BLaER1 treated with 17β-estradiol and CSF1 and Interleukin-3, amounts not matched to agents 10 nM and 100 nM (cell line): Measurements from ENCODE around the gene WASHC1.
A peak's percentile ranks its signal among the peaks of the same experiment; 100 is the strongest.
"Not testable (repeated sequence)": the region's sequence is repeated elsewhere in the genome, so short reads cannot be mapped to it uniquely, and the experiment has no call there.

Source experiments
- H3K27ac ChIP-seq, 11 experiments: shearing (Covaris generic); formaldehyde crosslinking; 2 replicates each; pipeline ENCODE4 v1.8.1; 2022
- H3K27me3 ChIP-seq, 11 experiments: shearing (Covaris generic); formaldehyde crosslinking; 2 replicates each; pipeline ENCODE4 v1.8.1; 2022
- H3K36me3 ChIP-seq, 11 experiments: shearing (Covaris generic); formaldehyde crosslinking; 2 replicates each; pipeline ENCODE4 v1.8.1; 2022
- H3K4me1 ChIP-seq, 10 experiments: shearing (Covaris generic); formaldehyde crosslinking; 2 replicates each; pipeline ENCODE4 v1.8.1; 2022
- H3K4me2 ChIP-seq, 11 experiments: shearing (Covaris generic); formaldehyde crosslinking; 2 replicates each; pipeline ENCODE4 v1.8.1; 2022
- H3K4me3 ChIP-seq, 10 experiments: shearing (Covaris generic); formaldehyde crosslinking; 2 replicates each; pipeline ENCODE4 v1.8.1; 2022
- H3K9ac ChIP-seq, 11 experiments: shearing (Covaris generic); formaldehyde crosslinking; 2 replicates each; pipeline ENCODE4 v1.8.1; 2022
- H3K9me3 ChIP-seq, 11 experiments: shearing (Covaris generic); formaldehyde crosslinking; replicated peaks in 1 of 11; 2 replicates each; pipeline ENCODE4 v1.8.1; 2022
- H4K20me1 ChIP-seq, 11 experiments: shearing (Covaris generic); formaldehyde crosslinking; 2 replicates each; pipeline ENCODE4 v1.8.1; 2022

Gene WASHC1

GRCh38 chr9:43636-44035 lies 14.4 kb upstream of the WASHC1 start:
- H3K4me2 ChIP-seq, H4K20me1 ChIP-seq, H3K36me3 ChIP-seq, H3K9ac ChIP-seq, H3K27me3 ChIP-seq, H3K4me3 ChIP-seq, H3K27ac ChIP-seq, H3K9me3 ChIP-seq: not testable (repeated sequence)
- H3K4me1 ChIP-seq = peaks cover 0 to 15% (median 2%) of the 10 kb centered on the region in 10 experiments; a peak in 7 of 20 replicates

GRCh38 chr9:43116-43515 lies 13.9 kb upstream of the WASHC1 start:
- H3K9ac ChIP-seq, H4K20me1 ChIP-seq, H3K4me2 ChIP-seq, H3K36me3 ChIP-seq, H3K27ac ChIP-seq, H3K9me3 ChIP-seq, H3K4me3 ChIP-seq, H3K27me3 ChIP-seq: not testable (repeated sequence)
- H3K4me1 ChIP-seq = peaks cover 0 to 15% (median 2%) of the 10 kb centered on the region in 10 experiments; a peak in 7 of 20 replicates

GRCh38 chr9:41819-42218 lies 12.6 kb upstream of the WASHC1 start:
- not testable (repeated sequence) for H4K20me1 ChIP-seq, H3K27me3 ChIP-seq, H3K9me3 ChIP-seq, H3K9ac ChIP-seq, H3K36me3 ChIP-seq, H3K27ac ChIP-seq, H3K4me3 ChIP-seq
- peak overlapping the region in 2 of 11 experiments; percentile 52 to 59; a peak in 4 of 22 replicates for H3K4me2 ChIP-seq
- H3K4me1 ChIP-seq = peaks cover 0 to 15% (median 2%) of the 10 kb centered on the region in 10 experiments; a peak in 7 of 20 replicates

- H3K9ac ChIP-seq, H4K20me1 ChIP-seq, H3K9me3 ChIP-seq, H3K36me3 ChIP-seq, H3K27ac ChIP-seq, H3K4me3 ChIP-seq, H3K27me3 ChIP-seq: not testable (repeated sequence)
- peak overlapping the region in 5 of 11 experiments; percentile 12 to 59 (median 52); a peak in 7 of 22 replicates for H3K4me2 ChIP-seq
- H3K4me1 ChIP-seq = peaks cover 0 to 15% (median 2%) of the 10 kb centered on the region in 10 experiments; a peak in 7 of 20 replicates
These were observed 12.0 kb upstream of the WASHC1 start for GRCh38 chr9:41261-41676.

GRCh38 chr9:32308-32707 lies 3.1 kb upstream of the WASHC1 start:
- H3K4me3 ChIP-seq, H3K27ac ChIP-seq, H4K20me1 ChIP-seq, H3K4me2 ChIP-seq, H3K9me3 ChIP-seq, H3K36me3 ChIP-seq, H3K9ac ChIP-seq, H3K4me1 ChIP-seq, H3K27me3 ChIP-seq: not testable (repeated sequence)

GRCh38 chr9:28775-29174 lies 481 bp downstream of the WASHC1 start:
- not testable (repeated sequence) for H3K27ac ChIP-seq, H3K4me2 ChIP-seq, H3K36me3 ChIP-seq, H3K9me3 ChIP-seq, H3K4me1 ChIP-seq, H4K20me1 ChIP-seq, H3K27me3 ChIP-seq
- Histone ChIP-seq H3K4me3 (peak overlapping the region; percentile 32 to 59 (median 48); a peak in 11 of 20 replicates), H3K9ac (peak overlapping the region in 3 of 11 experiments; percentile 46 to 55 (median 52); a peak in 2 of 22 replicates)

- not testable (repeated sequence) for H3K4me3 ChIP-seq, H3K36me3 ChIP-seq, H3K27me3 ChIP-seq, H4K20me1 ChIP-seq, H3K9me3 ChIP-seq, H3K4me1 ChIP-seq, H3K9ac ChIP-seq
- Histone ChIP-seq H3K27ac (peak overlapping the region in 2 of 11 experiments; percentile 36 to 42; a peak in 3 of 22 replicates), H3K4me2 (peak overlapping the region in 1 of 11 experiments; percentile 63; a peak in 2 of 22 replicates)
These were observed 7.6 kb downstream of the WASHC1 start for GRCh38 chr9:21621-22020.

- H4K20me1 ChIP-seq, H3K36me3 ChIP-seq, H3K4me1 ChIP-seq, H3K27me3 ChIP-seq, H3K4me2 ChIP-seq, H3K9ac ChIP-seq, H3K9me3 ChIP-seq, H3K27ac ChIP-seq, H3K4me3 ChIP-seq: not testable (repeated sequence)
These were observed 12.4 kb downstream of the WASHC1 start for GRCh38 chr9:16875-17274.

- H3K27ac ChIP-seq, H3K4me1 ChIP-seq, H4K20me1 ChIP-seq, H3K36me3 ChIP-seq, H3K9me3 ChIP-seq, H3K4me3 ChIP-seq, H3K9ac ChIP-seq, H3K4me2 ChIP-seq, H3K27me3 ChIP-seq: not testable (repeated sequence)
These were observed 15.0 kb downstream of the WASHC1 start for GRCh38 chr9:14129-14809.

GRCh38 chr9:11206-11605 lies 18.1 kb downstream of the WASHC1 start:
- not testable (repeated sequence) for H3K4me2 ChIP-seq, H3K9ac ChIP-seq, H3K4me3 ChIP-seq, H3K36me3 ChIP-seq, H3K27ac ChIP-seq, H3K4me1 ChIP-seq, H4K20me1 ChIP-seq, H3K9me3 ChIP-seq, H3K27me3 ChIP-seq

GRCh38 chr9:10653-11053 lies 18.6 kb downstream of the WASHC1 start:
- not testable (repeated sequence) for H3K4me3 ChIP-seq, H3K9ac ChIP-seq, H3K4me1 ChIP-seq, H4K20me1 ChIP-seq, H3K9me3 ChIP-seq, H3K27ac ChIP-seq, H3K4me2 ChIP-seq, H3K27me3 ChIP-seq, H3K36me3 ChIP-seq

- not testable (repeated sequence) for H3K4me3 ChIP-seq
These were observed 19.0 kb downstream of the WASHC1 start for GRCh38 chr9:10207-10606.

More at GRCh38 chr9:10207-10606, 19.0 kb downstream of the WASHC1 start:
- H3K9ac ChIP-seq, H3K27me3 ChIP-seq, H3K4me1 ChIP-seq, H3K36me3 ChIP-seq, H3K27ac ChIP-seq, H3K4me2 ChIP-seq, H3K9me3 ChIP-seq, H4K20me1 ChIP-seq: not testable (repeated sequence)
